TTC549 (cell line): Measurements from ENCODE around the gene RFX2.
"Not testable (repeated sequence)": the region's sequence is repeated elsewhere in the genome, so short reads cannot be mapped to it uniquely, and the experiment has no call there.

Source experiments
- FAIRE-seq: peaks from 2 replicates; lab custom pipeline; 2012; peaks lifted over from hg19 to GRCh38; lab: Jason Lieb, UNC

Gene RFX2

DNA sequence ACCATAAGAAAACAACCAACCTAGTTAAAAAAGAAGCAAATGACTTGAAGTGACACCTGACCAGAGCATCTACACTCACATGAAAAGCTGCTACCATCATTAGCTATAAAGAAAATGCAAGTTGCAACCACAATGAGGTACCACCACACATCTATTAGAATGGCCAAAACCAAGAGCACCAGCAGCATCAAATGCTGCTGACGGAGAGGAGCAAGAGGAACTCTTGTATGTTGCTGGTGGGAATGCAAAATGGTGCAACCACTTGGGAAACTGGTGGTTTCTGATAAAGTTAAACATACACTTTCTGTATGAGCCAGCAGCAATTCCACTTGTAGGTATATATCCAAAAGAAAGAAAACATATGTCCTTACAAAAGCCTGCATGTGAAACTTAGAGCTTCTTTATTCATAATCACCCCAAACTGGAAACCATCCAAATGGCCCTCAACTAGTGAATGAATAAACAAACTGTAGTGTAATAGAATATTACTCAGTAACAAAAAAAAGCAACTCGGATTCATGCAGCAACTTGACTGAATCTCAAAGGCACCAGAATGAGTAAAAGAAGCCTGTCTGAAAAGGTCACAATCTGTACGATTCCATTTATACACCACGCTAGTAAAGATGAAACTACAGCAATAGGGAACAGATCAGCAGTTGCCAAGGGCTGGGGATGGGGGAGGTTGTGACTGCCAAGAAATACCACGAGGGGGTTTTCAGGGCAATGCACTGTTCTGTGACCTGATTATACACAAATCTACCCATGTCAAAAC is 71.5 kb downstream of the RFX2 start:
- no peak for FAIRE-seq

DNA sequence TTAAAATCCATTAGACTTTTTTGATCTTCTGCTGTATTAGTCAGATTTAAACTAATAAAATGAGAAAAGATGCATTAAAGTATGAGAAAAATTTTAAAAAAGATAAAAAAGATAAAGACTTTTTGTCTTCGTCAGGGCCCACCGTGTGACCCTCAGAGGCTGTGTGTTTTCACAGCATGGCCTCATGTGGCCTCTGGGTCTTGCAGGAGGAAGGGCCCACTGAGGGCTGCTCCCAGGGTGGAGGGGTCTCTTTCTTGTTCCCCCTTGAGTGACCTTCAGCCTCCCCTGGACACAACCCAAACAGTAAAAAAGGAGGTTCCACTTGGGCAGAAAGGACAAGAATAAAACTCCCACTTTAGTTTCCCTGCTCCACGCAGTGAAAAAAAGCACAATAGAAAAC is 75.3 kb downstream of the RFX2 start:
- no peak for FAIRE-seq

DNA sequence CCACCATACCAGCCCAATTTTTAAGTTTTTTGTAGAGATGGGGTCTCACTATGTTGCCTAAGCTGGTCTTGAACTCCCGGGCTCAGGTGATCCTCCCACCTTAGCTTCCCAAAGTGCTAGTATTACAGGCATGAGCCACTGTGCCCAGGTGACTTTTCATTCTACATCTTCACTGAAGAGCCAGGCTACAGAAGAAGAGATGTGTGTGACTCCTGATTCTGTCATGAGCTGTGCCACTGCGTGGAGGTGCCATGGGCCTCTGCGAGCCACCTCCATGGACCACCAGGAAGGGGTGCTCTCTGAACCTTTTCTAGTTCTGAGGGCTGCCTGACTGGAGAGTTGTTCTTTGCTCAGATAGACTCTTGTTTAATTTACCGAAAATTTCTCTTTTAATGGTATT is 75.8 kb downstream of the RFX2 start:
- FAIRE-seq = no peak

DNA sequence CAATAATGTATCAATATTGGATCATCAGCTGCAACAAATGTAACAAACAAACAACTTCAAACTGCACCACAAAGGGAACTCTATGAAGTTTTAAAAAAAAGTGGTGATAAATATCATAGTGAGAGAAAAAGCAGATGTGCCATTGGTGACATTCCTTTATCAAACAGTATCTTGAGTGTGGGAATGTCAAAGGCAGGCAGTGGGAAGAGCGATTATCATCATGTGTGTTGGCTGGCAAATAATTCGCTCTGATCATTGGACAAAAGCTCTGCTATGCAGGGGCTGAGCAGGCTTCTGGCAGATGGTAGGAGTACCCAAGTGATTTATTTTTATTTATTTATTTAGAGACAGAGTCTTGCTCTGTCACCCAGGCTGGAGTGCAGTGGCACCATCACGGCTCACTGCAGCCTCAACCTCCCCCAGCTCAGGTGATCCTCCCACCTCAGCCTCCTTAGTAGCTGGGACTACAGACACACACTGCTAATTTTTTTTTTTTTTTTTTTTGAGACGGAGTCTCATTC is 76.5 kb downstream of the RFX2 start:
- no peak for FAIRE-seq

DNA sequence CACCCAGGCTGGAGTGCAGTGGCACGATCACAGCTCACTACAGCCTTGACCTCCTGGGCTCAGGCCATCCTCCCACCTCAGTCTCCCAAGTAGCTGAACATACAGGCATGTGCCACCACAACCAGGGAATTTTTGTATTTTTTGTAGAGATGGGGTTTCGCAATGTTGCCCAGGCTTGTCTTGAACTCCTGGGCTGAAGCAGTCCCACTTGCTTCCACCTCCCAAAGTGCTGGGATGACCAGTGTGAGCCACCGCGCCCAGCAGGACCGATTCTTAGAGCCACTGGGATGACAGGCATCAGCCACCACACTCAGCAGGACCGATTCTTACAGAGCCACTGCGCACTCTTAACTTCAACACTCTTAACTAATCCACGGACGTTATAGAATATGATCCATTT is 77.5 kb downstream of the RFX2 start:
- FAIRE-seq = no peak

DNA sequence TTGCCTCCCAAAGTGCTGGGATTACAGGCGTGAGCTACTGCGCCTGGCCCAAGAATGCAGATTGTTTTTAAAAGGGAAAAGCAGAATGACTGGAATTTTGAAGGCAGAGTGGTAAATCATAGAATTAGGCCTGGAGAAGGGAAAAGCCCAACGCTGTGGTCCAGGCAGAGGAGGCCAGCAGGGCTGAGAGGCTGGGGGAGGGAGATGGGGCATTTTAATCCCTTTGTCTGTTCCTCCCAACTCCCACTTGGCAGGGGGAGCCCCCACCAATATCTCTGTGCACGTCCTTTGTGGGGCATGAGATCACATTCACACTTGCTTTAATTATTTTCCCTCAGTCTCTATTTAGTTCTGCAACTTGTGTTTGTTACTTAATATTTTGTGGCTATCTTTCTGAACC is 77.9 kb downstream of the RFX2 start:
- FAIRE-seq = no peak

DNA sequence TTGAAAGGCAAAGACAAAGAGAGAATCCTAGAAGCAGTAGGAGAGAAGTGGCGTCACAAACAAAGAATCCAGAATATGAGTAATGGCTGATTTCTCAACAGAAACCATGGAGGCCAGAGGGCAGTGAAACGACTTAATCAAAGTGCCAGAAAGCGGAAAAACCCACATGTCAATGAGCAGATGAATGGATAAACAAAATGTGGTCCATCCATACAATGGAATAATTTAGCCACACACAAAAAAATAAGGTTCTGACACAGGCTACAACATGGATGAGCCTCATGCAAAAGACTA is 80.1 kb downstream of the RFX2 start:
- FAIRE-seq = no peak

DNA sequence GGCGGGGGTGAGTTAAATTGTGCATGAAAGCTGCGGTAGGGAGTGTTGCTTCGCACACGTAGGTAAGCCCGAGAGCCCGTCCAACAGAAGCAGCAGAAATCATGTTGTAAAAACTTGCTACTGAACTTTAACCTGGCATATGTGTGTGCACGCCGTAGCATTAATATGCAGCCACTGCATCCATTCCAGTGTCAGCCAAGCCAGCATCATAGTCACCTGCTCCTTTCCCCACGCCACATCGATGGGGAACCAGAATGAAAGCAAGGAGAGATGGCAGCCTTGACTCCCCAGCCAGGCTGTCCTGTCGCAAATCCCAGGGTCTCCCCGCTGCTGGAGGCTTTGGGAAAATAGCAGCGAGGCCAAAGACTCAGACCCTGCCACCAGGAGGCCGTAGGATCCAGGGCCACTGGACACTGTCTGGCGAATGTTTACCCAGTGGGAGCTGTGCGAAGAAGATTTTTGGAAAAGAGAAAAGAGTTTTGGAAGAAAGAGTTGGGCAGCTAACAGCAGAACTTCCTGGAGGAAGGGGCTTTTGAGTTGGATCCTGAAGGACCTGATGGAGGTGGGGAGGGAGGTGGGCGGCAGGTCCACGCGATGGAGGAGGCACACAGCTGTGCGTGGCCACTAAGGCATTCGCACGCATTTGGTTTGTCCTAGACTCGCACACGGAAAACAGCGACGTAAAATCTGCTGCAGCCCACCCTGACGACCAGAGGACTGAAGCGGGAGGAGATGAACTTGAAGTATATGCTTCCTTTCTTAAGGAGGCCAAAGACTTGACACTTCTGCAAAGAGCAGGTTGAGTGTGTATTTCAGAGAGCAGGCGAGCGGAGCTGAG is 83.7 kb downstream of the RFX2 start:
- no peak for FAIRE-seq

DNA sequence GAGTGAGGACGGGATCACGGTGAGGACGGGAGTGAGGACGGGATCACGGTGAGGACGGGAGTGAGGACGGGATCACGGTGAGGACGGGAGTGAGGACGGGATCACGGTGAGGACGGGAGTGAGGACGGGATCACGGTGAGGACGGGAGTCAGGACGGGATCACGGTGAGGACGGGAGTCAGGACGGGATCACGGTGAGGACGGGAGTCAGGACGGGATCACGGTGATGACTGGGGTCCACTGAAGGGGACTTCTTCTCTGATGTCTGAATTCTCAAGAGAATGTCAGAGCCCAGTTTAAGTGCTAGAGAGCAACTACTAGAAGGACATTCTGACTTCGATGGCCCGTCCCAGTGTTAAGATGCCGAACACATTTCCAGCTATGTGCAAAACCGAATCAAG is 85.5 kb downstream of the RFX2 start:
- not testable (repeated sequence) for FAIRE-seq

DNA sequence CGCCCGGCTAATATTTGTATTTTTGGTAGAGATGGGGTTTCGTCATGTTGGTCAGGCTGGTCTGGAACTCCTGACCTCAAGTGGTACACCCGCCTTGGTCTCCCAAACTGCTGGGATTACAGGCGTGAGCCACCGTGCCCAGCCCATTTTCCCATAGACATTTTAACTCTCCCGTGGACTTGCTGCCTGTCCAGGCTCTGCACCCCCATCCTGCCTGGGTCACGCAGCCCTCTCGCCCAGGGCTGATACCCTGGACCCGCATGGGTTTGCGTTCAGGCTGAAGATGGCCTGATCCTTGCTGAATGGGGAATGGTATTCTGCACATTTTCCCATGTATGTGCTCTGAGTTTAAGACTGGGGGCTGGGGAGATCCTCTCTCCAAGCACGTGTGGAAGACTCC is 86.4 kb downstream of the RFX2 start:
- no peak for FAIRE-seq

DNA sequence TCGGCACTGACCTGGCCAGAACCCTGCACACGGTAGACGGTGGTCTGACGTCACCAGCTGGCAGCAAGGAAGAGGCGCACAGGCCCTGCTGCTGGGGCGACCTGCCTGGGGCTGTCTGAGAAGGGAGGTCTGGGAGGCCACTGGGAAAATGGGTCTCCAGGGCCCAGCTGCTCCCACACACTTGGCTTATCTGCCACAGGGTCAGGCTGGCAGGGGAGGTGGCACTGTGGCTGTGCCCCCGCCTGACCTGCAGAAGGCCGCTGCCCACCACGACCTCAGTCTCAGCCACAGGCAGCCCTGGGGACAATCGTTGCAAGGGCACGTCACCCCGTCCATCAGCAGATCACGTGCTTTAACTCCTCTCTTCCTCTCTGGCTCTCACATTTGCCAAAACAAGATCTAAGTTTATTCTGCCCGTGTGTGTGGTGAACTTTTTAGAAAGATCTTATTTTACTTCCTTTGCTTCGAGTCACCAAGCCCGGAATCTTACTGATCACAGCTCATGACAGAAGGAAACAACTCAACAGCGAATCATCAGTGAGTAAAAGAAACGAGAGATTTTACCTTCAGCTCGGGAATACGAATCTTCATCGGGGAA is 87.1 kb downstream of the RFX2 start:
- no peak for FAIRE-seq

DNA sequence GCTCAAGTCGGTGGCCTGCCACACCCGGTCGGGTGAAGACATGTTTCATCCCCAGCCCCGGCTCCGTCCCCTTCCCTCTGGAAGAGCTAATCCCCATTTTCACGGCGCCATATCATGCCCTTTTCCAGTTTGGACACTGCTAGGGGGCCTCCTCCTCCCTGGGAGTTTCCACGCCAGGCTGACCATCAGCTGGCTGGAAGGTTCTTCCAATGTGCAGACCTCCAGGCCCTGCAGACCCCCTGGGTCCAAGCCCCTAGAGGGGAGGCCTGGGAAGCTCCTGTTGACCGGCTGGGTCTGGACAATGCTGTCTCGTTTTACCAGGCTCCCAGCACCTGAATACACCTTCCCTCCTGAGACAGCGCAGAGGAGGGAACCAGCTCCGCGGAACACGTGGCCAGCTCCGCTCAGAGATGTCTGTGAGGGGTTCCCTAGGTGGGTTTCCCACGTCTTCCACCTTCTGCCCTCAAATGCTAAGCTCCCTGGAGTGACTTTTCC is 87.7 kb downstream of the RFX2 start:
- no peak for FAIRE-seq

DNA sequence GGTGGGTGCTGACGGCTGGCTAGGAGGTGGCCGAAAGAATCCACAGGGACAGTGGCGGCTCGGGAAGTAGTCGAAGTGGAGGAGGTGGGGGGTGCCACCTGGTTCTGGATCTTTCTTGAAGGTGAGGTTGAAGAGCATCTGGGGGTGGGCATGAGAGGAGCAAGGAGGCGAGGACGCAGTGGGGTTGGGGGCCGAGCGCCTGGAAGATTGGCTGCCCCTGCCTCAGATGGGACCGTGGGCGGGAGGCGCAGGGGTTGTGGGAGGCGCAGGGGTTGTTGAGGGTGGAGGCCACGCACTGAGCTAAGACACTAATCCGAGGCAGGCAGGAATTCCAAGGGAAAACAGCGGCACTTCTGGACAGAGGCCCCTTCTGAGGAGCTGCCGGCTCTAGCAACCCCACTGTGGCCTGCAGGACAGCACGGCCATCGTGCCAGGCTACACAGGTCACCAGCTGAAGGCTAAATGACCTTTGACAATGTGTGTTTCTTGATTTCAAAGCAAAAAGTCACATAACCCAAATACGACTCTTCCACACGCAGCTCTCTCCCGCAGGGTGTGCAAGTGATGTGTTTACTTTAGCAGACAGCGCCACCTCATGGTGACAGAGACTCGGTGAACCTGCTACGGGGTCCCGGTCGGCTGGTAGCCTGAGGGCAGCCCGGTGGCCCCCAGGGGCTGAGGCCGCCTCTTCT is 88.3 kb downstream of the RFX2 start:
- FAIRE-seq = no peak

DNA sequence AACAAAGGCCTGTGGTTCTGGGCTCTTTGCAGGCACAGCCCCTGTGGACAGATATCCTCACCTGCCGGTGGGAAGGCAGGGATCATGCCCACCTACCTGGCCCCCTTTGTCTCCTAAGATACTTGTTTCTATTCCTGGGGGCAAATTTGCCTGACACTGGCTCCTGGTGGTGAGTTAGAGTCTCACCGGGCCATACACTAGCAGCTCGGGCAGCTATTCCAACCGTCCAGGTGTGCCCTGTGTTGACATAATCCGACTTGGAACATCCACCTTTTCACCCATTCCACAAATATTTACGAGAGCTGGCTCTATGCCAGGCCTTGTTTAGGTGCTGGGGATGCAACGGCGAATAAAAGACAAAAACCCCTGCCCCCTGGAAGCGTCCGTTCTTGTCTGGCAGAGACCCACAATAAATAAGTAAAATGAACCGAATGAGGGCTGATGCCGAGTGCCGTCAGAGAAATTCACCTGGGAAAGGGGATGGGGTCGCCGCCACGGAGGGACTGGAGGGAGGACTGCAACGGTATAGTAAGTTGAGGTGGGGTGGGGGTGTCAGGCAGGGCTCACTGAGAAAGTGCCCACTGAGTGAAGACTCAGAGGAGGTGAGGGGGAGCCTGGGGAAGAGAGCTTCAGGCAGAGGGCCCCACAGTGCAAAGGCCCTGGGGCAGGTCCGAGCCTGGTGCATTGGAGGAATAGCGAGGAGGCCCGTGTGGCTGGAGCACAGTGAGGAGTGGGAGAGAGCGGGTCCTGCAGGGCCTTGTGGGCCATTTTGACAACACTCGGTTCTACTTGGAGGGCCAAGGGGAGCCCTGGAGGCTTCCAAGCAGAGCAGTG is 89.1 kb downstream of the RFX2 start:
- FAIRE-seq = no peak

DNA sequence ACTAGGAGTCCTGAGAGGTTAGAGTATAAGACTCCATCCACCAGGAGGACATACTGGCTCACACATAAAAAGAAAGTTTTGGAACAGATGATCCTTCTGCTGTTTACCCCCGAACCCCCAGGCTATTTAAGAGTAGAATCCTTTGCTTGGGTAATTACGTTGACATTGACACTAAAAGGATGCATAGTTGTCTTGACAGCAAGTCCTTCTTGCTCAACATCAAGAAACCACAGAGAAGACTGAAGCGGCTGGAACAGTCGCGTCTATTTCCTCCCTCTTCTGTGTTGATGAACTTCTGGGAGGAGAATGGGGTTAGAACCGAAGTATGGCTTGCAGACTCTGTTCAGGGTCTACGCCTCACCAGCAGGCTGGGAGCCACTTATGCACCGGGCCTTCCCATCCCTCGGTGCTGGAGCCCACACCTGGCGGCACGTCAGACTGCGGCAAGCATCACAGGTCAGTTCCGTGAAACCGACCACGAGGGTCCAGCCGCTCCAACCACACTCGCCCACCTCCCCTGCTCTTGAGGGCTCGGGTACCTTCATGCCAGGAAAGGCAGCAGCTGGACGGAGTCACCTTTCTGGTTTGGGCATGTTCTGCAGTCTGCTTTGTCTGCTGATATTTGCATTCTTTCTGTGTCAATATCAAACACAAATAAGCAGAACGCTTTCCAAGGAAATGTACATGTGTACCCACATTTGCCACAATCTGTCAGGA is 90.0 kb downstream of the RFX2 start:
- FAIRE-seq = no peak

DNA sequence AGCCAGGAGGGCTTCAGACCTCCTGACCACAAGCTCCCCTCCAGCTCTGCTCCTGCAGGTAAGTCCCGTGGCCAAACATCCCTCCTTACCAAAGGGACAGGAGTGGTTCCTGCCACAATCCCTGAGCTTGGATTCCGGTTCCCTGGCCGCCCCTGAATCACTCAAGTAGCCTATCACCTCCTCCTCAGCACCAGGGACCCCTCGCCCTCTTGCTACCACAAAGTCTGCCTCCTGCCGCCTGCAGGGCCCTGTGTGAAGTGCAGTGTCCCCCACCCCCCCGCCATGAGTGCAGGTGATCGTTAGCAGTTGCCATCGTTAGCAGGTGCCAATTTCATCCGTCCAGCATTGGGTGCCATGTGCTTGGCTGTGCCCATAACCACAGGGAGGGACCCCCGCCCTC is 91.5 kb downstream of the RFX2 start:
- FAIRE-seq = no peak

DNA sequence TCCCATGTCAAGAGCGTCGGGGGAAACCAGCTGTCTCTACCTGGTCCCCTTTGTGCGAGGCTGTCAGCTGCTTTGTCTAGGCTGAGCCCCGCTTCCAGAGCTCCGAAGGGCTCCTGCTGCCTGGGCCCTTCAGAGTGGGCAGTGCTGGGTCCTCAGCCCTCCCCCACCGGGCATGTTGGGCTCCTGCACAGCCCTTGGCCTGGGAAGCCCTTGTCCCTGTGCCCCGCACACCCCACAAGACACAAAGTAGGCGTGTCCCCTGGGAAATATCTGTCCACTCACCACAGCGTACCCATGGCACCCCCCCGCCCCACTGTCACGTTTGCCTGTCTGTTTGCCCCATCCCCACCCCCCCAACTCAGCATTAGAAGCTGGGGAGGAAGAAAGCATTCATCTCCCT is 92.7 kb downstream of the RFX2 start:
- no peak for FAIRE-seq

DNA sequence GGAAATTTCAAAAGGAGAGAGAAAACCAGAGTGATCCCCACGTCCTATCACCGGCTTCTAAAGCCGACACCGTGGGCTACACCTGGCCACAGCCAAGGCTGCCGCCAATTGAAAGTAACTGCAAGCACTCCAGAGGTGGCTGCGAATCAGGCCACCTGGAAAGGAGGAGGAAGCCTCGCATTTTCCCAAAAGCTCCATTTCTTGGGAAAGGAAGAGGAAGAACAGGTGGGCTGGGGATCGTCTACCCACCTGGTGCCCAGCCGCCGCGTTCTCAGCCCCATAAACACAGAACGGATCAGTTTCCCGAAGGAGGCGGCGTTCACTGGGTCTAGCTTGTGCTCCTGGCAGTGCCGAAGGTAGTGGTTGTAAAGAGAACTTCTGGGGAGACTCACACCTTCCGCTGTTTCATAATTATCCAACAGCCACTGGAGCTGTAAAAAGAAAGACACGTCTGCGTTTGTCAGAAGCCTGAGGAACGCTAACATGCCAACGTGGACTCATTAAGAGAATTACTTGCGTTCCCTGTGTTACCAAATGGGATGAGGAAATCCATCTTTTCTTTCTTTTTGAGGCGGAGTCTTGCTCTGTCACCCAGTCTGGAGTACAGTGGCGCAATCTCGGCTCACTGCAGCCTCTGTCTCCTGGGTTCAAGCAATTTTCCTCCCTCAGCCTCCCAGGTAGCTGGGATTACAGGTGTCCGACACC is 94.3 kb downstream of the RFX2 start:
- FAIRE-seq = no peak

DNA sequence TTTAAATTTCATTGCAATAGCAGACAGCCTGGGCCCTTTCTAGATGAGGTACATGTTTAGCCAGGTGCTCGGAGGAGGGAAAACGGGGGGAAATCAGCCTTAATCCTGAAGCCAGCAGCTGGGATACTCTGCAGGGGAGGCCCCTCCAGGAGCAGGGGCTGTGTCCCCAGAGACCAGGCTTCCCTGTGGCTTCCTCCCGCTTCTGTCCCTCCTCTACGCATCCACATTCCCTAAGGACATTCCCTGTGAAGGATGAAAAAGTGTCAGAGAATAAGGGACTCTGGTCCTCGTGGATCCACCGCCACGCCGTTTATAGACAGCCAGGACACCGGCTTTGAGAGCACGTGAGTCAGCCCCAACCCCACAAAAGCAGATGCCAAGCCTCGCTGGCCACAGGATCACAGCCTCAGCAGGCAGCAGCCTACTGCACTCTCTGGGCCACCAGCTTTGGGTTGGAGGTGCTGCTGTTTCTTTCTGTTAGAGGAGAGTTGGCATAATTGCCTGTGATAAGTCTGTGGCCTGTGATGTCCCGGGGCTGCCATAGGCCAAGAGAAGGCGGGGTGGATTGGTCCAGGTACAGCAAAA is 95.7 kb downstream of the RFX2 start:
- no peak for FAIRE-seq
